HG03097 (cell line): ENCODE data around the gene PIGW.
A peak's percentile ranks its signal among the peaks of the same experiment; 100 is the strongest.
"Not testable (repeated sequence)": the region's sequence is repeated elsewhere in the genome, so short reads cannot be mapped to it uniquely, and the experiment has no call there.

Source experiments
- ATAC-seq: cut with Tn5 transposase; IDR thresholded peaks from one replicate; pipeline ENCODE4 v1.9.1; 2021; ENCODE audit not compliant: unreplicated experiment, low FRiP score

The PIGW gene

GRCh38 chr17:36506831-36507230 lies 28.0 kb upstream of the PIGW start:
- ATAC-seq, result no peak

GRCh38 chr17:36507266-36507665 lies 27.5 kb upstream of the PIGW start:
- ATAC-seq, result no peak

- not testable (repeated sequence) for ATAC-seq
These were observed 26.3 kb upstream of the PIGW start for GRCh38 chr17:36508439-36508838.

GRCh38 chr17:36509272-36509985 lies 25.4 kb upstream of the PIGW start:
- ATAC-seq, result no peak

GRCh38 chr17:36510636-36511035 lies 24.2 kb upstream of the PIGW start:
- no peak for ATAC-seq

- ATAC-seq, result no peak
These were observed 23.6 kb upstream of the PIGW start for GRCh38 chr17:36511216-36511615.

- ATAC-seq, result no peak
These were observed 22.1 kb upstream of the PIGW start for GRCh38 chr17:36512641-36513040.

GRCh38 chr17:36514856-36515255 lies 19.9 kb upstream of the PIGW start:
- ATAC-seq, result no peak

GRCh38 chr17:36515837-36516236 lies 18.9 kb upstream of the PIGW start:
- ATAC-seq, result no peak

- no peak for ATAC-seq
These were observed 11.7 kb upstream of the PIGW start for GRCh38 chr17:36523113-36523512.

GRCh38 chr17:36524428-36524876 lies 10.3 kb upstream of the PIGW start:
- no peak for ATAC-seq

- no peak for ATAC-seq
These were observed 9.7 kb upstream of the PIGW start for GRCh38 chr17:36525113-36525512.

GRCh38 chr17:36525888-36526287 lies 8.9 kb upstream of the PIGW start:
- no peak for ATAC-seq

- ATAC-seq, result no peak
These were observed 7.1 kb upstream of the PIGW start for GRCh38 chr17:36527621-36528250.

- no peak for ATAC-seq
These were observed 5.7 kb upstream of the PIGW start for GRCh38 chr17:36529121-36529520.

GRCh38 chr17:36532435-36532975 lies 2.3 kb upstream of the PIGW start:
- ATAC-seq, result no peak

- ATAC-seq, result peak; percentile 18
These were observed 600 bp upstream of the PIGW start for GRCh38 chr17:36533935-36534839.

- ATAC-seq, result no peak
These were observed 888 bp downstream of the PIGW start for GRCh38 chr17:36535669-36536081.

- no peak for ATAC-seq
These were observed 5.9 kb downstream of the PIGW start for GRCh38 chr17:36540696-36541095.

- no peak for ATAC-seq
These were observed 8.0 kb downstream of the PIGW start for GRCh38 chr17:36542755-36543154.

GRCh38 chr17:36544044-36544306 lies 9.2 kb downstream of the PIGW start:
- no peak for ATAC-seq
